Esophagus squamous epithelium (tissue), 4 donors: ENCODE data around the gene SORL1.

Experiments used
- CTCF ChIP-seq, 6 experiments: fragments of 450-650 bp in 4 of 6; fragments of 200-600 bp in 2 of 6; sonication (generic) in 2 of 6; IDR thresholded peaks; one replicate each; pipeline ENCODE4 v1.5.1; 2016 to 2019; ENCODE audit warnings: antibody characterized with exemption in 6 of 6, mild to moderate bottlenecking in 4 of 6, moderate library complexity in 4 of 6
- POLR2A ChIP-seq, 4 donors: fragments of 450-650 bp; IDR thresholded peaks; one replicate each; pipeline ENCODE4 v1.6.1; 2017; ENCODE audit warnings: antibody characterized with exemption in 4 of 4, mild to moderate bottlenecking in 4 of 4, moderate library complexity in 3 of 4

- TF ChIP-seq CTCF (IDR thresholded peaks at IDR 0.05) (no peak), POLR2A (IDR thresholded peaks at IDR 0.05) (no peak)
These were observed 4.0 kb downstream of the SORL1 start for GRCh38 chr11:121456151-121456550.
